NCI-H146 treated with DMSO at 0.1 percent for 48 hours (cell line): ENCODE measurements around the gene TJP3.
"Not testable (repeated sequence)": the region's sequence is repeated elsewhere in the genome, so short reads cannot be mapped to it uniquely, and the experiment has no call there.

Source experiments
- DNase-seq: peaks from one replicate; lab custom pipeline; 2025; ENCODE audit not compliant: unreplicated experiment; lab: John Stamatoyannopoulos, UW

TJP3 gene

GRCh38 chr19:3708207-3708931 is at the start of gene TJP3:
TSS of gene TJP3 (plus strand) at chr19:3708384. CDS start at chr19:3728433, 20,049 bp downstream.
- no peak for DNase-seq

GRCh38 chr19:3658870-3659745 is 49.1 kb upstream of the TJP3 start:
- no peak for DNase-seq

- no peak for DNase-seq
Measured at GRCh38 chr19:3659746-3660112, 48.5 kb upstream of the TJP3 start.

GRCh38 chr19:3660493-3661219 is 47.5 kb upstream of the TJP3 start:
- no peak for DNase-seq

- DNase-seq: no peak
Measured at GRCh38 chr19:3661284-3662238, 46.6 kb upstream of the TJP3 start.

- DNase-seq: no peak
Measured at GRCh38 chr19:3663838-3664237, 44.3 kb upstream of the TJP3 start.

GRCh38 chr19:3664879-3665642 is 43.1 kb upstream of the TJP3 start:
- DNase-seq: no peak

- no peak for DNase-seq
Measured at GRCh38 chr19:3665681-3666544, 42.3 kb upstream of the TJP3 start.

- not testable (repeated sequence) for DNase-seq
Measured at GRCh38 chr19:3666545-3666856, 41.7 kb upstream of the TJP3 start.

GRCh38 chr19:3667037-3667638 is 41.0 kb upstream of the TJP3 start:
- DNase-seq: no peak

GRCh38 chr19:3667766-3668165 is 40.4 kb upstream of the TJP3 start:
- no peak for DNase-seq

- no peak for DNase-seq
Measured at GRCh38 chr19:3668331-3669081, 39.7 kb upstream of the TJP3 start.

GRCh38 chr19:3669082-3669946 is 38.9 kb upstream of the TJP3 start:
- no peak for DNase-seq

- no peak for DNase-seq
Measured at GRCh38 chr19:3669947-3670795, 38.0 kb upstream of the TJP3 start.

GRCh38 chr19:3670796-3671679 is 37.1 kb upstream of the TJP3 start:
- DNase-seq: no peak
